Measurements from ENCODE around the gene TRDN.
A peak's percentile ranks its signal among the peaks of the same experiment; 100 is the strongest.

The TRDN gene

DNA sequence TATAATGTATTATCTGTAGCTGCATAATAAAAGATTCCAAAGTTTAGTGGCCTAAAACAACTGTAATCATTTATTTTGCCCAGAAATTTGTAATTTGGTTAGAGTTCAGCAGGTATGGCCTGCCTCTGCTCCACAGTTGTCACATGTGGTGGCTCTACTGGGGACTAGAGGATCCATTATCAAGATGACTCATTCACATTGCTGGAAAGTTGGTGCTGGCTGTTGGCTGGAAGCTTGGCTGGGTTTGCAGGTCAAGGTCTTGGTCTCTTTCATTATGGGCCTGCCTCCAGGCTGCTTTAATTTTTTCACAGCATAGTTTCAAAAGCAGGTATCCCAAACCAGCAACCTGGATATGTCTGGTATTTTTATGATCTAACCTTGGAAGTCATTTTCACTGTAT, 17.6 kb downstream of the TRDN start:
- in situ Hi-C loops (cut with MboI; ENCODE audit: low sequenced_read_pairs, unreplicated experiment): no loop called here

DNA sequence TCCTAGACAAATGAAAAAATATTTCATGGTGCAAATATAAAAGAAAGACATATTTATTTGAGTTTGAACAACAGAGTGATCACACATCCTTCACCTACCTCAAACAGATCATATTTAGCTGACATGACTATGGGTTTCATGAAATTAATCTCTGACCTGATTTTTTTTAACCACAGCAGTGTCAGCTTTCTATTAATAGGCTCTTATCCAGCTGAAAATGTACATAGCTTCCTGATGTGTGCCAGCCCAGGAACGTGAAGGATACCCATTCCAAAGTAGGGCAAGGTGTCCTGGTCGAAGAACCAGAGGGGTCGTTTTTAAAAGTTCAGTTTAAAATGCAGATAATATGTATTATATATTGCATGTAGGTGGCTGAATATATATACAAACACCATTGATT, 19.8 kb downstream of the TRDN start:
- DNase-seq (ENCODE audit: low spot score): no peak
- TF ChIP-seq, protein P1, sequence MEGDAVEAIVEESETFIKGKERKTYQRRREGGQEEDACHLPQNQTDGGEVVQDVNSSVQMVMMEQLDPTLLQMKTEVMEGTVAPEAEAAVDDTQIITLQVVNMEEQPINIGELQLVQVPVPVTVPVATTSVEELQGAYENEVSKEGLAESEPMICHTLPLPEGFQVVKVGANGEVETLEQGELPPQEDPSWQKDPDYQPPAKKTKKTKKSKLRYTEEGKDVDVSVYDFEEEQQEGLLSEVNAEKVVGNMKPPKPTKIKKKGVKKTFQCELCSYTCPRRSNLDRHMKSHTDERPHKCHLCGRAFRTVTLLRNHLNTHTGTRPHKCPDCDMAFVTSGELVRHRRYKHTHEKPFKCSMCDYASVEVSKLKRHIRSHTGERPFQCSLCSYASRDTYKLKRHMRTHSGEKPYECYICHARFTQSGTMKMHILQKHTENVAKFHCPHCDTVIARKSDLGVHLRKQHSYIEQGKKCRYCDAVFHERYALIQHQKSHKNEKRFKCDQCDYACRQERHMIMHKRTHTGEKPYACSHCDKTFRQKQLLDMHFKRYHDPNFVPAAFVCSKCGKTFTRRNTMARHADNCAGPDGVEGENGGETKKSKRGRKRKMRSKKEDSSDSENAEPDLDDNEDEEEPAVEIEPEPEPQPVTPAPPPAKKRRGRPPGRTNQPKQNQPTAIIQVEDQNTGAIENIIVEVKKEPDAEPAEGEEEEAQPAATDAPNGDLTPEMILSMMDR (IDR thresholded peaks at IDR 0.05; ENCODE audit: borderline replicate concordance, control extremely low read depth, extremely low read depth, insufficient read depth, missing control alignments): no peak
- in situ Hi-C loops (cut with MboI; ENCODE audit: low sequenced_read_pairs, unreplicated experiment): no loop called here

More for the DNA sequence above, 17.6 kb downstream of the TRDN start:
- TF ChIP-seq, protein P1 (IDR thresholded peaks at IDR 0.05; ENCODE audit: borderline replicate concordance, control extremely low read depth, extremely low read depth, insufficient read depth, missing control alignments): no peak
- no peak for DNase-seq (ENCODE audit: low spot score)

DNA sequence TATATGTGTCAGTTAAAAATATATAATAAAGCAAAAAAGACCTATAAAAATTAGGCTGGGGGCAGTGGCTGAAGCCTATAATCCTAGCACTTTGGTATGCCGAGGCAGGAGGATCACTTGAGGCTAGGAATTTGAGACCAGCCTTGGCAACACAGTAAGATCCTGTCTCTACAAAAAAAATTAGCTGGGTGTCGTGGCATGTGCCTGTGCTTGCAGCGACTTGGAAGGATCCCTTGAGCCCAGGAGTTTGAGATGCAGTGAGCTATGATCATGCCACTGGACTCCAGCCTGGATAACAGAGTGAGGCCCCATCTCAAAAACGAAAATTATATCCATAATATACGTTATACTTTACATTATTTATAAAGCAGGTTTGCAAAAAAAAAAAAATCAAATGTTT, 20.7 kb downstream of the TRDN start:
- TF ChIP-seq, protein P1 (IDR thresholded peaks at IDR 0.05; ENCODE audit: borderline replicate concordance, control extremely low read depth, extremely low read depth, insufficient read depth, missing control alignments): no peak
- DNase-seq (ENCODE audit: low spot score): no peak
- in situ Hi-C loops (cut with MboI; ENCODE audit: low sequenced_read_pairs, unreplicated experiment): no loop called here

DNA sequence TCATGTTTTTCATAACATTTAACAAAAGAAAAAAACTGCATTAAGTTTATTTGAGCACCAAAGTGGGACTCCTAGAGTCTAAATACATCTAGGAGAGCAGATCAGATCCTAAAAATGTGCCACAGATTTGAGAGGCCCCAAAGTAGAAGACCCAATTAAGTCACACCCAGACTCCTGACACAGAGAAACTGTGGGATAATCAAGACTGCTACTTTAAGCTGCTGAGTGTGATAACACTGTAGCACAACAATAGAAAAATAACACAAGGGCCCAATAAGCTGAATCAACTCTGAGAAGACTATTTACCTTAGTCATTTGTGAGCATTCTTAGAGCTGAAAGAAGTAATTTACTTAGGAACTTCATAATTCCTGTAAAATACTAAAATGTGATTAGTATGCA, 26.0 kb downstream of the TRDN start:
- DNase-seq (ENCODE audit: low spot score): no peak
- in situ Hi-C loops (cut with MboI; ENCODE audit: low sequenced_read_pairs, unreplicated experiment): no loop called here
- TF ChIP-seq, protein P1 (IDR thresholded peaks at IDR 0.05; ENCODE audit: borderline replicate concordance, control extremely low read depth, extremely low read depth, insufficient read depth, missing control alignments): no peak

DNA sequence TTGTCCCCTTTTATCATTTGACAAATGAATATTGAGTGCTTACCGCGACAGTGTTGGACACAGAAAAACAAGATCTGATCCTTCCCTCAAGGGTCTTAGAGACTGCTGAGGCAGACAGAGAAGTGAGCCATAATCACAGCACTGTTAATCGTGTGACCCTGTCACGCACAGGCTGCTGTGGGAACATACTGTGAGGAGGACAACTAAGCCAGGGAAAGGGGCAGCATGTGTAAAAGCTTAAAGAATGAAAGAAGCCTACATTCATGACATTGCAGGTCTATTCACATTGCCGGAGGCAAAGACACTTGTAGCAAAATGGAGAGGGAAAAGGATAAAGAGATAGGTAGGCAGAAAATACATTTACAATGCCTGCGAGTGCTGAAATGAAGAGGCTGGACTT, 32.7 kb downstream of the TRDN start:
- TF ChIP-seq, protein P1 (IDR thresholded peaks at IDR 0.05; ENCODE audit: borderline replicate concordance, control extremely low read depth, extremely low read depth, insufficient read depth, missing control alignments): no peak
- DNase-seq (ENCODE audit: low spot score): no peak
- in situ Hi-C loops (cut with MboI; ENCODE audit: low sequenced_read_pairs, unreplicated experiment): no loop called here

DNA sequence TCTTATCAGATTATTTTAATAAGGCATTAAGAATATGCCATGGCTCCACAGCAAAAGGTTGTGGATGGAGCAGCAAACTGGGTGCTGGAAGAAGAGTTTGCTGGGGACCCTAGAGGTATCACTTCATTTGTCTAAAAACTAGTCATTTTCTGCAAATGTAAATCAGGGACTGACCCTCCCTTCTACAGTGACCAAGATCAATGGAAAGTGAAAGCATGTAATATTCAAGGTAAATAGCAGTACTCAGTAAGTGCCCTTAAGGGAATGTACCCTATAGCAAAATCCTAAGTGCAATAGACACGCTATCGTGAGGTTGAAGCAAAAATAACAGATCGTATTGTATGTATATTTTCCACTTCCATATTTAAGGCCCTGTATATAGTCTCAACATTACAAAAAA, 38.7 kb downstream of the TRDN start:
- TF ChIP-seq, protein P1 (IDR thresholded peaks at IDR 0.05; ENCODE audit: borderline replicate concordance, control extremely low read depth, extremely low read depth, insufficient read depth, missing control alignments): no peak
- in situ Hi-C loops (cut with MboI; ENCODE audit: low sequenced_read_pairs, unreplicated experiment): no loop called here

DNA sequence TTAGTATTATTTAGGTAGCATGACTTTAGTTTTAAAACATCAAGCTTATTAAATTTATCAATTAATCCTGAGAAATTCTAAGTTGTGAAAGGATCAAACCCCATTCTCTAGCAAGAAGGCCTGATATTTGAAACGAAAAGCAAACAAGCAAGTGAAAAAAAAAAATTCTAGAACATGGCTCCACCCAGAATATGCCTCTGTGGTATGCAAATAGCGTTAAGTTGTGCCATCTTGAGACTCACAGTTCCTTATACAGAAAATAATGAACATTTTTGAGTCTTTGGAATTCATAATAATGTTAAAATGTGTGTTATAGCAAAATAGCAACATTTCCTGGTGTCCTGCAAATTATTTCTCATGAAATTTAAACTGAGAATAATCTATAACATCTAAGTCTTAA, 42.0 kb downstream of the TRDN start:
- in situ Hi-C loops (cut with MboI; ENCODE audit: low sequenced_read_pairs, unreplicated experiment): no loop called here
- no peak for DNase-seq (ENCODE audit: low spot score)
- TF ChIP-seq, protein P1 (IDR thresholded peaks at IDR 0.05; ENCODE audit: borderline replicate concordance, control extremely low read depth, extremely low read depth, insufficient read depth, missing control alignments): no peak

More for the DNA sequence above, 38.7 kb downstream of the TRDN start:
- peak; percentile 1 for DNase-seq (ENCODE audit: low spot score)

Measured in GM13976 (cell line).